K562 (cell line): ENCODE measurements around the gene NRM. TPM values are rescaled to one million over a fixed set of nuclear protein-coding genes. Genes with fewer than 3 reads are reported as not detected.

Experiments used
- CC2D1A ChIP-seq: fragments of 450-650 bp; IDR thresholded peaks from 2 replicates; pipeline ENCODE4 v1.6.1; 2017; ENCODE audit warnings: mild to moderate bottlenecking
- E2F3 ChIP-seq: fragments of 250-450 bp; sonication (Bioruptor Pico); IDR thresholded peaks from 2 replicates; pipeline ENCODE4 v1.4.0; 2020; ENCODE audit warnings: mild to moderate bottlenecking
- ELF1 ChIP-seq: fragments of 200-800 bp; sonication (Bioruptor generic); IDR thresholded peaks from 2 replicates; pipeline ENCODE4 v1.6.1; 2016; ENCODE audit warnings: missing genetic modification characterization, missing compliant biosample characterization
- FOXJ2 ChIP-seq: fragments of 200-800 bp; sonication (Bioruptor generic); IDR thresholded peaks from 2 replicates; pipeline ENCODE4 v1.6.1; 2016; ENCODE audit warnings: missing genetic modification characterization, missing compliant biosample characterization
- NCOA1 ChIP-seq: fragments of 450-650 bp; IDR thresholded peaks from 2 replicates; pipeline ENCODE4 v1.6.1; 2016; ENCODE audit warnings: low read depth
- RFX5 ChIP-seq: IDR thresholded peaks from 2 replicates; pipeline ENCODE4 v1.6.1; 2011; ENCODE audit warnings: low read depth, mild to moderate bottlenecking, improper control_type of control experiment, low read length
- SRSF1 ChIP-seq: fragments of 200-400 bp; formaldehyde crosslinking; IDR thresholded peaks from 2 replicates; pipeline ENCODE4 v1.6.1; 2017; ENCODE audit warnings: mild to moderate bottlenecking, low read depth, low read length, moderate library complexity
- TAF1 ChIP-seq: IDR thresholded peaks from 2 replicates; pipeline ENCODE4 v1.6.1; 2011; ENCODE audit warnings: mild to moderate bottlenecking, low read length, moderate library complexity; ENCODE audit not compliant: insufficient read depth, control insufficient read depth, severe bottlenecking; ENCODE audit errors: extremely low read depth
- ZNF354B ChIP-seq: fragments of 250-450 bp; sonication (Bioruptor Pico); IDR thresholded peaks from 2 replicates; pipeline ENCODE4 v1.4.0; 2020
- polyA plus RNA-seq, 8 experiments: library from polyadenylated mRNA; depleted of rRNA in 4 of 8; stranded (reverse) in 5 of 8; unstranded in 3 of 8; fragments of >200 nt; fragmentation: Nextera tagmentation in 2 of 8; fragmentation: Illumina TruSeq in 1 of 8; extraction: Ambion mirVana in 2 of 8; extraction: Trizol in 1 of 8; gene quantifications; 2 replicates each; pipeline versions ENCODE4 v1.2.1 to v1.2.3, GENCODE V29; 2011 to 2014; ENCODE audit warnings: inconsistent platforms in 1 of 8, missing spikeins in 1 of 8
- total RNA-seq, 7 experiments: library from RNA; depleted of rRNA in 6 of 7; stranded (reverse); fragments of >200 nt in 6 of 7; fragmentation: Illumina TruSeq in 2 of 7; extraction: Trizol in 2 of 7; gene quantifications; 2 replicates each; pipeline versions ENCODE4 v1.2.1 to v1.2.3, GENCODE V29; 2011 to 2021; ENCODE audit warnings: low replicate concordance in 1 of 7
- TF ChIP-seq, protein P1 (sequence below): fragments of 250-450 bp; sonication (Bioruptor Pico); IDR thresholded peaks from 2 replicates; pipeline ENCODE4 v1.5.0; 2020; ENCODE audit warnings: mild to moderate bottlenecking, borderline replicate concordance
- TF ChIP-seq, protein P2 (sequence below): fragments of 450-650 bp; IDR thresholded peaks from 2 replicates; pipeline ENCODE4 v1.6.1; 2017; ENCODE audit warnings: mild to moderate bottlenecking, moderate library complexity
- TF ChIP-seq, protein P3 (sequence below): sonication (generic); formaldehyde crosslinking; IDR thresholded peaks from 2 replicates; pipeline ENCODE4 v1.8.0; 2022; ENCODE audit warnings: mild to moderate bottlenecking, missing genetic modification reagents
- TF ChIP-seq, protein P4 (sequence below): fragments of 450-650 bp; IDR thresholded peaks from 2 replicates; pipeline ENCODE4 v1.6.1; 2016; ENCODE audit warnings: mild to moderate bottlenecking
- TF ChIP-seq, protein P5 (sequence below): sonication (generic); formaldehyde crosslinking; IDR thresholded peaks from 2 replicates; pipeline ENCODE4 v1.8.1; 2023; ENCODE audit warnings: mild to moderate bottlenecking, missing genetic modification reagents

The NRM gene
- total and polyA plus RNA-seq, 9 of the 15 experiments (the other 6 are each of a cell fraction or from before 2014, with no cell fraction given): 9.7 to 58.2 (median 18.1) TPM

DNA sequence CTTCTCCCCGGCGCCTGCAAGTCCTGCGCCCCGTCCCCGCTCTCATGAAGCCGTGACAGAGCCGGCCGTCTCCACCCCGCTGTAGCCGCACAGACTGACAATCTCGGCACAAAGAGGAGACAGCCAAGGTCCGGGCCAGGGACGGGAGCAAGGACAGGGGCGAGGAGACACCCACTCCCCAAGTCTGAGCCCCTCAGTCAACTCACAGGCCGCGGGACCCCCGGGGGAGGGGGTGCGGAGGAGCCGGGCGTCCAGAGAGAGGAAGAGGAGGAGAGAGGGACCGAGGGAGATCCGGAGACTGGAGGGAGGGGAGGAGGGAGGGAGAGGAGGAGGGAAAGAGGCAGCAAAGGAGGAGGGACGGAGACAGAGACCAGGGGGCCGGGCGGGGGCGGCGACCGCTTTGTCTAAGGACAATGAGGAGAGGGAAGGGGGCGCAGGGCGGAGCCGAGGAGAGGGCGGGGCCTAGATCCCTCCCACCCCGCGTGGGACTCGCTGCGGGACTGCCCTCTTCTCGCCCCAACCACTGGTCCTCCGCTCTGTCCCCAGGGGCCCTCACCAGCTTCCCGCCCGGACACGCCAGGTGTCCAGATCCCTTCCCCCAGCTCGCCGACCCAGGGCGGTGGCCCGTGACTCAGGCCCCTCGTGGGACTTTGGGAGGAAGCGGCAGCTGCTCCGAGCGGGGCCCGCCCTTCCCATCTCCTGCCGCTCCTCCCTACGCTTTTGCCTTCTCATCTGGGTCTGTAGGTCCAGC lies 3.7 kb downstream of the NRM start (continued):
- TF ChIP-seq, protein P1, sequence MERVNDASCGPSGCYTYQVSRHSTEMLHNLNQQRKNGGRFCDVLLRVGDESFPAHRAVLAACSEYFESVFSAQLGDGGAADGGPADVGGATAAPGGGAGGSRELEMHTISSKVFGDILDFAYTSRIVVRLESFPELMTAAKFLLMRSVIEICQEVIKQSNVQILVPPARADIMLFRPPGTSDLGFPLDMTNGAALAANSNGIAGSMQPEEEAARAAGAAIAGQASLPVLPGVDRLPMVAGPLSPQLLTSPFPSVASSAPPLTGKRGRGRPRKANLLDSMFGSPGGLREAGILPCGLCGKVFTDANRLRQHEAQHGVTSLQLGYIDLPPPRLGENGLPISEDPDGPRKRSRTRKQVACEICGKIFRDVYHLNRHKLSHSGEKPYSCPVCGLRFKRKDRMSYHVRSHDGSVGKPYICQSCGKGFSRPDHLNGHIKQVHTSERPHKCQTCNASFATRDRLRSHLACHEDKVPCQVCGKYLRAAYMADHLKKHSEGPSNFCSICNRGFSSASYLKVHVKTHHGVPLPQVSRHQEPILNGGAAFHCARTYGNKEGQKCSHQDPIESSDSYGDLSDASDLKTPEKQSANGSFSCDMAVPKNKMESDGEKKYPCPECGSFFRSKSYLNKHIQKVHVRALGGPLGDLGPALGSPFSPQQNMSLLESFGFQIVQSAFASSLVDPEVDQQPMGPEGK (CRISPR knock-in tag): no peak
- TF ChIP-seq ELF1 (no peak; the same call in 1 of the 2 replicates), TAF1 (peak; percentile 58), CC2D1A (0 out of 2 replicates have a peak, but pooled peaks have one; percentile 49), ZNF354B (CRISPR knock-in tag) (no peak), NCOA1 (0 out of 2 replicates have a peak, but pooled peaks have one; percentile 82), FOXJ2 (tag) (no peak), SRSF1 (peak; percentile 97), E2F3 (CRISPR knock-in tag) (0 out of 2 replicates have a peak, but pooled peaks have one; percentile 56), RFX5 (no peak)
- TF ChIP-seq, protein P2, sequence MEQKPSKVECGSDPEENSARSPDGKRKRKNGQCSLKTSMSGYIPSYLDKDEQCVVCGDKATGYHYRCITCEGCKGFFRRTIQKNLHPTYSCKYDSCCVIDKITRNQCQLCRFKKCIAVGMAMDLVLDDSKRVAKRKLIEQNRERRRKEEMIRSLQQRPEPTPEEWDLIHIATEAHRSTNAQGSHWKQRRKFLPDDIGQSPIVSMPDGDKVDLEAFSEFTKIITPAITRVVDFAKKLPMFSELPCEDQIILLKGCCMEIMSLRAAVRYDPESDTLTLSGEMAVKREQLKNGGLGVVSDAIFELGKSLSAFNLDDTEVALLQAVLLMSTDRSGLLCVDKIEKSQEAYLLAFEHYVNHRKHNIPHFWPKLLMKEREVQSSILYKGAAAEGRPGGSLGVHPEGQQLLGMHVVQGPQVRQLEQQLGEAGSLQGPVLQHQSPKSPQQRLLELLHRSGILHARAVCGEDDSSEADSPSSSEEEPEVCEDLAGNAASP: no peak
- TF ChIP-seq, protein P3, sequence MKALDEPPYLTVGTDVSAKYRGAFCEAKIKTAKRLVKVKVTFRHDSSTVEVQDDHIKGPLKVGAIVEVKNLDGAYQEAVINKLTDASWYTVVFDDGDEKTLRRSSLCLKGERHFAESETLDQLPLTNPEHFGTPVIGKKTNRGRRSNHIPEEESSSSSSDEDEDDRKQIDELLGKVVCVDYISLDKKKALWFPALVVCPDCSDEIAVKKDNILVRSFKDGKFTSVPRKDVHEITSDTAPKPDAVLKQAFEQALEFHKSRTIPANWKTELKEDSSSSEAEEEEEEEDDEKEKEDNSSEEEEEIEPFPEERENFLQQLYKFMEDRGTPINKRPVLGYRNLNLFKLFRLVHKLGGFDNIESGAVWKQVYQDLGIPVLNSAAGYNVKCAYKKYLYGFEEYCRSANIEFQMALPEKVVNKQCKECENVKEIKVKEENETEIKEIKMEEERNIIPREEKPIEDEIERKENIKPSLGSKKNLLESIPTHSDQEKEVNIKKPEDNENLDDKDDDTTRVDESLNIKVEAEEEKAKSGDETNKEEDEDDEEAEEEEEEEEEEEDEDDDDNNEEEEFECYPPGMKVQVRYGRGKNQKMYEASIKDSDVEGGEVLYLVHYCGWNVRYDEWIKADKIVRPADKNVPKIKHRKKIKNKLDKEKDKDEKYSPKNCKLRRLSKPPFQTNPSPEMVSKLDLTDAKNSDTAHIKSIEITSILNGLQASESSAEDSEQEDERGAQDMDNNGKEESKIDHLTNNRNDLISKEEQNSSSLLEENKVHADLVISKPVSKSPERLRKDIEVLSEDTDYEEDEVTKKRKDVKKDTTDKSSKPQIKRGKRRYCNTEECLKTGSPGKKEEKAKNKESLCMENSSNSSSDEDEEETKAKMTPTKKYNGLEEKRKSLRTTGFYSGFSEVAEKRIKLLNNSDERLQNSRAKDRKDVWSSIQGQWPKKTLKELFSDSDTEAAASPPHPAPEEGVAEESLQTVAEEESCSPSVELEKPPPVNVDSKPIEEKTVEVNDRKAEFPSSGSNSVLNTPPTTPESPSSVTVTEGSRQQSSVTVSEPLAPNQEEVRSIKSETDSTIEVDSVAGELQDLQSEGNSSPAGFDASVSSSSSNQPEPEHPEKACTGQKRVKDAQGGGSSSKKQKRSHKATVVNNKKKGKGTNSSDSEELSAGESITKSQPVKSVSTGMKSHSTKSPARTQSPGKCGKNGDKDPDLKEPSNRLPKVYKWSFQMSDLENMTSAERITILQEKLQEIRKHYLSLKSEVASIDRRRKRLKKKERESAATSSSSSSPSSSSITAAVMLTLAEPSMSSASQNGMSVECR (CRISPR knock-in tag): peak; percentile 95
- TF ChIP-seq, protein P4, sequence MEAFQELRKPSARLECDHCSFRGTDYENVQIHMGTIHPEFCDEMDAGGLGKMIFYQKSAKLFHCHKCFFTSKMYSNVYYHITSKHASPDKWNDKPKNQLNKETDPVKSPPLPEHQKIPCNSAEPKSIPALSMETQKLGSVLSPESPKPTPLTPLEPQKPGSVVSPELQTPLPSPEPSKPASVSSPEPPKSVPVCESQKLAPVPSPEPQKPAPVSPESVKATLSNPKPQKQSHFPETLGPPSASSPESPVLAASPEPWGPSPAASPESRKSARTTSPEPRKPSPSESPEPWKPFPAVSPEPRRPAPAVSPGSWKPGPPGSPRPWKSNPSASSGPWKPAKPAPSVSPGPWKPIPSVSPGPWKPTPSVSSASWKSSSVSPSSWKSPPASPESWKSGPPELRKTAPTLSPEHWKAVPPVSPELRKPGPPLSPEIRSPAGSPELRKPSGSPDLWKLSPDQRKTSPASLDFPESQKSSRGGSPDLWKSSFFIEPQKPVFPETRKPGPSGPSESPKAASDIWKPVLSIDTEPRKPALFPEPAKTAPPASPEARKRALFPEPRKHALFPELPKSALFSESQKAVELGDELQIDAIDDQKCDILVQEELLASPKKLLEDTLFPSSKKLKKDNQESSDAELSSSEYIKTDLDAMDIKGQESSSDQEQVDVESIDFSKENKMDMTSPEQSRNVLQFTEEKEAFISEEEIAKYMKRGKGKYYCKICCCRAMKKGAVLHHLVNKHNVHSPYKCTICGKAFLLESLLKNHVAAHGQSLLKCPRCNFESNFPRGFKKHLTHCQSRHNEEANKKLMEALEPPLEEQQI: no peak
- TF ChIP-seq, protein P5, sequence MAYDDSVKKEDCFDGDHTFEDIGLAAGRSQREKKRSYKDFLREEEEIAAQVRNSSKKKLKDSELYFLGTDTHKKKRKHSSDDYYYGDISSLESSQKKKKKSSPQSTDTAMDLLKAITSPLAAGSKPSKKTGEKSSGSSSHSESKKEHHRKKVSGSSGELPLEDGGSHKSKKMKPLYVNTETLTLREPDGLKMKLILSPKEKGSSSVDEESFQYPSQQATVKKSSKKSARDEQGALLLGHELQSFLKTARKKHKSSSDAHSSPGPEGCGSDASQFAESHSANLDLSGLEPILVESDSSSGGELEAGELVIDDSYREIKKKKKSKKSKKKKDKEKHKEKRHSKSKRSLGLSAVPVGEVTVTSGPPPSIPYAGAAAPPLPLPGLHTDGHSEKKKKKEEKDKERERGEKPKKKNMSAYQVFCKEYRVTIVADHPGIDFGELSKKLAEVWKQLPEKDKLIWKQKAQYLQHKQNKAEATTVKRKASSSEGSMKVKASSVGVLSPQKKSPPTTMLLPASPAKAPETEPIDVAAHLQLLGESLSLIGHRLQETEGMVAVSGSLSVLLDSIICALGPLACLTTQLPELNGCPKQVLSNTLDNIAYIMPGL (CRISPR knock-in tag): no peak; the same call in 1 of the 2 replicates
